DND-41 (cell line): ENCODE results near the gene MGAT5B.
"Not testable (repeated sequence)": the region's sequence is repeated elsewhere in the genome, so short reads cannot be mapped to it uniquely, and the experiment has no call there.

ENCODE experiments used
- ATAC-seq: fragments of 200-7000 bp; cut with Tn5 transposase; 3 replicates; pipeline ENCODE4 v1.9.1; 2021; ENCODE audit warnings: low read depth; ENCODE audit not compliant: insufficient read depth
- DNase-seq: peaks from one replicate; pipeline ENCODE4 v3.0.0-alpha.2; 2020
- H2AFZ ChIP-seq: 2 replicates; pipeline ENCODE4 v1.6.0; 2012; ENCODE audit warnings: low read depth, low read length
- H3K27ac ChIP-seq: 2 replicates; pipeline ENCODE4 v1.5.1; 2012; ENCODE audit warnings: low read length, inconsistent platforms
- H3K27me3 ChIP-seq: fragments of 200-600 bp; sonication (generic); 2 replicates; pipeline ENCODE4 v1.6.0; 2012; ENCODE audit warnings: low read length, mild to moderate bottlenecking, inconsistent platforms; ENCODE audit not compliant: insufficient read depth, poor library complexity
- H3K36me3 ChIP-seq: 2 replicates; pipeline ENCODE4 v1.5.1; 2012; ENCODE audit warnings: low read length, inconsistent platforms; ENCODE audit not compliant: insufficient read depth
- H3K4me1 ChIP-seq: 2 replicates; pipeline ENCODE4 v1.5.1; 2012; ENCODE audit warnings: mild to moderate bottlenecking, low read length; ENCODE audit not compliant: insufficient read depth
- H3K4me2 ChIP-seq: 2 replicates; pipeline ENCODE4 v1.6.0; 2012; ENCODE audit warnings: mild to moderate bottlenecking, moderate library complexity, low read length, inconsistent platforms; ENCODE audit not compliant: insufficient read depth
- H3K4me3 ChIP-seq, 2 experiments: fragments of 200-600 bp in 1 of 2; shearing (Covaris generic) in 1 of 2; 2 replicates each; pipeline ENCODE4 v1.5.1; 2012 to 2016; ENCODE audit warnings: inconsistent platforms in 2 of 2, low read length in 2 of 2, mild to moderate bottlenecking in 2 of 2, low read depth in 1 of 2, moderate library complexity in 1 of 2
- H3K79me2 ChIP-seq: 2 replicates; pipeline ENCODE4 v1.6.0; 2012; ENCODE audit warnings: low read length, inconsistent platforms; ENCODE audit not compliant: insufficient read depth
- H3K9ac ChIP-seq: 2 replicates; pipeline ENCODE4 v1.6.0; 2012; ENCODE audit warnings: low read depth, mild to moderate bottlenecking, inconsistent platforms, low read length, moderate library complexity
- H3K9me3 ChIP-seq: 2 replicates; pipeline ENCODE4 v1.5.1; 2012; ENCODE audit warnings: low read length, moderate library complexity, mild to moderate bottlenecking, inconsistent platforms; ENCODE audit not compliant: insufficient read depth, severe bottlenecking
- H4K20me1 ChIP-seq: 2 replicates; pipeline ENCODE4 v1.6.0; 2012; ENCODE audit warnings: low read length; ENCODE audit not compliant: insufficient read depth
- EZH2 ChIP-seq: IDR thresholded peaks from 3 replicates; pipeline ENCODE4 v1.6.1; 2012; ENCODE audit warnings: borderline replicate concordance, low read depth, mild to moderate bottlenecking, moderate library complexity, low read length, inconsistent platforms; ENCODE audit not compliant: severe bottlenecking
- TF ChIP-seq, protein P1 (sequence below): IDR thresholded peaks from 2 replicates; pipeline ENCODE4 v1.5.1; 2012; ENCODE audit warnings: borderline replicate concordance, low read length, moderate library complexity, mild to moderate bottlenecking; ENCODE audit not compliant: poor library complexity, severe bottlenecking; ENCODE audit errors: extremely low read depth

Gene MGAT5B

DNA sequence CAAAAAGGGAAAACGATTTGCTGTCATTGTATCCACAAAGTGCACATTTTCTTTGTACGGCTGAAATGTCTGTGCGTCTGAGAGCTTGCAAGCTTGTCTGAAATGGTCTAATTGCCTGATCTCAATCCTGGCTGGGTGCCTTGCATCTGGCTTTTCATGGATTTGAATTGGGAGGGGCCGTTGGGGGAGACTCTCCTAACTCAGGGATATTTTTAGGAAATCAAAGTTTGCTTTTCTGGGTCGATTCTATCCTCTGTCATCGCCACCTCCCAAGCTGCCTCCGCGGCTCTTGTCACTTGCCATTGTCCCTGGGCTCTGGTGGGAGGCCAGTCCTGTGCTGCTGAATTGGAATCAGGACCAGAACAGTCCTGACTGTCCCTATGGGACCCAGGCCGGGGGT, 33.3 kb upstream of the MGAT5B start:
- Histone ChIP-seq H3K27me3 (peaks cover 6% of the 10 kb centered on the region), H3K27ac (no peak overlapping the region), H2AFZ (no peak overlapping the region), H3K9me3 (no peaks in the 10 kb centered on the region), H3K4me1 (peaks cover 6% of the 10 kb centered on the region), H3K9ac (no peak overlapping the region), H3K4me2 (no peak overlapping the region), H3K79me2 (no peaks in the 10 kb centered on the region), H3K36me3 (no peaks in the 10 kb centered on the region), H3K4me3 (no peak overlapping the region), H4K20me1 (no peaks in the 10 kb centered on the region)
- ATAC-seq (no peak), DNase-seq (no peak)
- TF ChIP-seq, protein P1, sequence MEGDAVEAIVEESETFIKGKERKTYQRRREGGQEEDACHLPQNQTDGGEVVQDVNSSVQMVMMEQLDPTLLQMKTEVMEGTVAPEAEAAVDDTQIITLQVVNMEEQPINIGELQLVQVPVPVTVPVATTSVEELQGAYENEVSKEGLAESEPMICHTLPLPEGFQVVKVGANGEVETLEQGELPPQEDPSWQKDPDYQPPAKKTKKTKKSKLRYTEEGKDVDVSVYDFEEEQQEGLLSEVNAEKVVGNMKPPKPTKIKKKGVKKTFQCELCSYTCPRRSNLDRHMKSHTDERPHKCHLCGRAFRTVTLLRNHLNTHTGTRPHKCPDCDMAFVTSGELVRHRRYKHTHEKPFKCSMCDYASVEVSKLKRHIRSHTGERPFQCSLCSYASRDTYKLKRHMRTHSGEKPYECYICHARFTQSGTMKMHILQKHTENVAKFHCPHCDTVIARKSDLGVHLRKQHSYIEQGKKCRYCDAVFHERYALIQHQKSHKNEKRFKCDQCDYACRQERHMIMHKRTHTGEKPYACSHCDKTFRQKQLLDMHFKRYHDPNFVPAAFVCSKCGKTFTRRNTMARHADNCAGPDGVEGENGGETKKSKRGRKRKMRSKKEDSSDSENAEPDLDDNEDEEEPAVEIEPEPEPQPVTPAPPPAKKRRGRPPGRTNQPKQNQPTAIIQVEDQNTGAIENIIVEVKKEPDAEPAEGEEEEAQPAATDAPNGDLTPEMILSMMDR: no peak
- TF ChIP-seq EZH2: no peak

DNA sequence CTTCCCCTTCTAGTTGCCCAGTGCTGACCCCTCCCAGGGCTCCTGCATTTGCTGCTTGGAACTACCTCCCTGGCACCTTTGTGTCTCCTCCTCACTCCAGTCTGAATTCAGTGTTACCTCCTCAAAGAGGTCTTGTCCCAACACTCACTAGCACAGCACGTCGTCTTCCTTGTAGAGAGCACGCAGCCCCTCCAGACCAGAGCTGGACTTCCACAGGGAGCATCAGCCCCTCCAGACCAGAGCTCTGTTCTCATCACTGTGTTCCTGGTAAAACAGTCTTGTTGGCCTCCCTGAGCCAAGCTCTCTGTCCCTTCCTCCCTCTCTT, 27.8 kb upstream of the MGAT5B start:
- Histone ChIP-seq H3K36me3 (no peaks in the 10 kb centered on the region), H3K4me1 (peaks cover 9% of the 10 kb centered on the region), H3K9me3 (no peaks in the 10 kb centered on the region), H2AFZ (no peak overlapping the region; the same call in 1 of the 2 replicates), H4K20me1 (no peaks in the 10 kb centered on the region; the same call in 1 of the 2 replicates), H3K27me3 (peaks cover 7% of the 10 kb centered on the region), H3K9ac (no peak overlapping the region), H3K4me2 (no peak overlapping the region), H3K27ac (no peak overlapping the region), H3K4me3 (no peak overlapping the region), H3K79me2 (no peaks in the 10 kb centered on the region)
- TF ChIP-seq, protein P1: no peak
- no peak for TF ChIP-seq EZH2
- ATAC-seq (no peak), DNase-seq (no peak)

DNA sequence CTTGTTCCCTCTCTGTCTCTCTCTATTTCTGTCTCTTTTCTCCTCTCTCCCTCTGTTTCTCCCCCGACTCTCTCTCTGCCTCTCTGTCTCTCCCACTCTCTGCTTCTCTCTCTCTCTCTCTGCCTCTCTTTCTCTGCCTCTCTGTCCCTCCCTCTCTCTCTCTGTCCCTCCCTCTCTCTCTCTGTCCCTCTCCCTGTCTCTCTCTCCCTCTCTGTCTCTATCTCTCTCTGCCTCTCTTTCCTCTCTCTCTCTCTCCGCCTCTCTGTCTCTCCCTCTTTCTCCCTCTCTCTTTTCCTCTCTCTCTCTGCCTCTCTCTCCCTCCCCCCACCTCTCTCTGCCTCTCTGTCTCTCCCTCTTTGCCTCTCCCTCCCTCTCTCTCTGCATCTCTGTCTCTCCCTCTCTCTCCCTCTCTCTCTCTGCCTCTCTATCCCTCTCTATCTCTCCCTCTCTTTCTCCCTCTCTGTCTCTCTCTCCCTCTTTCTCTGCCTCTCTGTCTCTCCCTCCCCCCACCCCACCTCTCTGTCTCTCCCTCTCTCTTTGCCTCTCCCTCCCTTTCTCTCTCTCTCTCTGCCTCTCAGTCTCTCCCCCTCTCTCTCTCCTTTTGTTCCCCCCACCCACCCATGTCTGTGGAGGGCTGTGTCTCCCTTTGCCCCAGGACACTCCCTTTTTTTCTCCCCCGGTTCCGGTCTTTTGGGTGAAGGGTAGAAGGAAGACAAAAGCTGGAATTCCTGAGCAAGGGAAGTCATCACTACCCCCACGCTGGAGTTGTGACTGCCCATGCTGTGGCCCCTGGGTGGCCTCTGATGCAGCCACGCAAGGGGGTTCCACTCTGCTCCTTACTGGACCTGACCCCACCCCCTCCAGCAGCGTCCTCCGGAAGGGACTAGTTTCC, 27.1 kb upstream of the MGAT5B start:
- Histone ChIP-seq H3K79me2 (no peaks in the 10 kb centered on the region), H4K20me1 (no peaks in the 10 kb centered on the region; the same call in 1 of the 2 replicates), H3K4me3 (no peak overlapping the region), H3K9me3 (no peaks in the 10 kb centered on the region), H2AFZ (no peak overlapping the region; the same call in 1 of the 2 replicates), H3K4me2 (no peak overlapping the region), H3K9ac (no peak overlapping the region), H3K4me1 (peaks cover 9% of the 10 kb centered on the region), H3K36me3 (no peaks in the 10 kb centered on the region), H3K27ac (no peak overlapping the region), H3K27me3 (peaks cover 7% of the 10 kb centered on the region)
- no peak for TF ChIP-seq EZH2
- DNase-seq (no peak), ATAC-seq (no peak)

DNA sequence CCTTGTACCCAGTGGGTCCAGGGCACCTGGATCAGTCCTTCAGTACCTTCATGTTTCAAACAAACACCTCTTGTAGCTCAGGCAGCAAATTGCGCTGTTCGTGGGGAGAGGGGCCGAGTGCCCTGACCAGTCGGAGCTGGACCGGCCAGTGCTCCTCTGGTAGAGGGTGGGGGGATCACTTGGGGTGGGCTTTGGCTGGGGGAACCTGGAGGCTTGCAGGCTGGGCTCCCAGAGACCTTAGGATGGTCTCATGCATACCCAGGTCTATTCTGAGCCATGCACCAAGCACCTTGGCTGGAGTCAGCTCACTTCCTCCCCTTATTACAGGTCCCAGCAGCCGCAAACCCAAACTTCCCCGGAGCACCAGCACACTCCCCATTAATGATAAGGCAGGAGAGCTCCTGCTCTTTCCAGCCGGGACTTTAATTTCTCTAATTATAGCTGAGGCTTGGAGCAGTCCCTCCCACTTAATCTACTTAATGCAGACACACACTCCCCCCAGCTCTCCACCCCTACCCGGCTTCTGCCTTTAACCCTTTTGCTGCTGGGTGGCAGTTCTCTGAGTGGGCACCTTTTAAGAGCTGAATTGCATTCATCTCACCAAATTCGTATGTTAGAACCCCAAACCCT, 26.3 kb upstream of the MGAT5B start:
- Histone ChIP-seq H3K27ac (no peak overlapping the region), H3K4me1 (peaks cover 9% of the 10 kb centered on the region), H3K27me3 (peaks cover 7% of the 10 kb centered on the region), H3K36me3 (no peaks in the 10 kb centered on the region), H3K4me3 (no peak overlapping the region), H3K79me2 (no peaks in the 10 kb centered on the region), H2AFZ (no peak overlapping the region), H3K9ac (no peak overlapping the region), H3K9me3 (no peaks in the 10 kb centered on the region), H3K4me2 (no peak overlapping the region), H4K20me1 (no peaks in the 10 kb centered on the region; the same call in 1 of the 2 replicates)
- no peak for ATAC-seq
- TF ChIP-seq, protein P1: no peak
- TF ChIP-seq EZH2: no peak
- no peak for DNase-seq

DNA sequence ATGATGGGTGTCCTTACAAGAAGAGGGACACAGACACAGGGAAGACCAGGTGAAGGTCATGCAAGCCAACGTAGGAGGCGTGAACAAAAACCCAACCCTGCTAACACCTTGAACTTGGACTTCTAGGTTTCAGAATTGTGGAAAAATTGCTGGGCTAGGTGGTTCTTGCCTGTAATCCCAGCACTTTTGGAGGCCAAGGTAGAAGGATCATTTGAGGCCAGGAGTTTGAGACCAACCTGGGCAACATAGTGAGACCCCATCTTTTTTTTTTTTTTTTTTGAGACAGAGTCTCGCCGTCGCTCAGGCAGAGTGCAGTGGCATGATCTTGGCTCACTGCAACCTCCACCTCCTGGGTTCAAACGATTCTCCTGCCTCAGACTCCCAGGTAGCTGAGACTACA, 25.1 kb upstream of the MGAT5B start:
- DNase-seq, H3K9me3 ChIP-seq, H4K20me1 ChIP-seq, H3K4me1 ChIP-seq, H3K4me2 ChIP-seq, H3K27me3 ChIP-seq, H3K4me3 ChIP-seq, H3K27ac ChIP-seq, H3K36me3 ChIP-seq, ATAC-seq, H3K79me2 ChIP-seq, H3K9ac ChIP-seq, H2AFZ ChIP-seq: not testable (repeated sequence)
